NT2/D1 (cell line): Measurements from ENCODE around the gene INSIG1.

Source experiments
- YY1 ChIP-seq: IDR thresholded peaks from 2 replicates; pipeline ENCODE4 v1.6.1; 2011; ENCODE audit not compliant: insufficient read length, insufficient read depth
- ZNF274 ChIP-seq: IDR thresholded peaks from 2 replicates; pipeline ENCODE4 v1.6.1; 2011; ENCODE audit warnings: mild to moderate bottlenecking, low read depth, low read length

DNA sequence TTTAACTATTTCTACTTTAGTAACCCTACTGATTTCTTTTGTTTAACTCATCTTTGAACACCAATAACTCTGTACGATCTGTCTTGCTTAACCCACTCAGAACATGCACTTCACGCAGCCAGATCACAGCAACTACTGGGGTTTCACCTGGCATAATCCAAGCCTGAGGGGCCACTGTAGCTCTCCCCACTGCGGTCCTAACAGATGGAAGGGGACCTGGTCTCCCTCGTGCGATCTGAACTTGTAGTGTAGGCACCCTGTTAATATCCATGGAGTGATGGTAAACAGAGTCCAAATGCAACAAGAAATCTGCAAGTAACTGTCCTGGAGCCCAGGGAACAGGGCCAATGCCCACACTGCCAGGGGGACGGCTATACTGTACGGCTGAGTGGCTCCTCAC, 45.5 kb downstream of the INSIG1 start:
- no peak for TF ChIP-seq ZNF274
- TF ChIP-seq YY1, result no peak
